Neural progenitor cell (in vitro differentiated cells): Measurements from ENCODE around the gene TENT5A. TPM values are rescaled to one million over a fixed set of nuclear protein-coding genes. Genes with fewer than 3 reads are reported as not detected.

ENCODE experiments used
- DNase-seq: peaks from one replicate; pipeline ENCODE4 v3.0.0-alpha.2; 2016; ENCODE audit warnings: low spot score
- H2AFZ ChIP-seq: fragments of 200-600 bp; sonication (generic); replicated peaks from 2 replicates; pipeline ENCODE4 v1.6.1; 2016; ENCODE audit warnings: antibody characterized with exemption
- H3F3A ChIP-seq: fragments of 200-600 bp; sonication (generic); 2 replicates; pipeline ENCODE4 v1.6.1; 2016; ENCODE audit warnings: antibody characterized with exemption, low read depth
- H3K27ac ChIP-seq: fragments of 200-600 bp; sonication (generic); 2 replicates; pipeline ENCODE4 v1.5.1; 2016; ENCODE audit warnings: mild to moderate bottlenecking
- H3K27me3 ChIP-seq: fragments of 200-600 bp; sonication (generic); 2 replicates; pipeline ENCODE4 v1.6.1; 2016; ENCODE audit warnings: mild to moderate bottlenecking, moderate library complexity
- H3K36me3 ChIP-seq: fragments of 200-600 bp; sonication (generic); 2 replicates; pipeline ENCODE4 v1.5.1; 2016
- H3K4me1 ChIP-seq: fragments of 200-600 bp; sonication (generic); 2 replicates; pipeline ENCODE4 v1.6.1; 2016; ENCODE audit warnings: mixed run types
- H3K4me2 ChIP-seq: fragments of 200-600 bp; sonication (generic); 2 replicates; pipeline ENCODE4 v1.6.1; 2016
- H3K4me3 ChIP-seq: fragments of 200-600 bp; sonication (generic); 2 replicates; pipeline ENCODE4 v1.5.1; 2016
- H3K79me2 ChIP-seq: fragments of 200-600 bp; sonication (generic); 2 replicates; pipeline ENCODE4 v1.6.1; 2016; ENCODE audit warnings: low read depth
- H3K9ac ChIP-seq: fragments of 200-600 bp; sonication (generic); 2 replicates; pipeline ENCODE4 v1.6.1; 2016
- H3K9me3 ChIP-seq: fragments of 200-600 bp; sonication (generic); 2 replicates; pipeline ENCODE4 v1.5.1; 2016; ENCODE audit warnings: low read depth
- H4K20me1 ChIP-seq: fragments of 200-600 bp; sonication (generic); 2 replicates; pipeline ENCODE4 v1.6.1; 2016; ENCODE audit warnings: low read depth
- H3K27ac Mint-ChIP-seq: 3 replicates; pipeline ENCODE4 v1.8.0; 2021; ENCODE audit warnings: mixed read lengths
- H3K27me3 Mint-ChIP-seq: 2 replicates; pipeline ENCODE4 v1.8.0; 2022; ENCODE audit warnings: low read depth, mild to moderate bottlenecking, inconsistent platforms, moderate library complexity, mixed read lengths; ENCODE audit not compliant: insufficient read depth
- H3K36me3 Mint-ChIP-seq: 3 replicates; pipeline ENCODE4 v1.8.0; 2021; ENCODE audit warnings: mixed read lengths
- H3K4me1 Mint-ChIP-seq: 3 replicates; pipeline ENCODE4 v1.8.0; 2021; ENCODE audit warnings: mixed read lengths
- H3K4me3 Mint-ChIP-seq: 3 replicates; pipeline ENCODE4 v1.8.0; 2021; ENCODE audit warnings: mild to moderate bottlenecking, moderate library complexity, mixed read lengths
- H3K9me3 Mint-ChIP-seq: 3 replicates; pipeline ENCODE4 v1.8.0; 2020; ENCODE audit warnings: mixed read lengths
- EZH2 ChIP-seq: fragments of 200-600 bp; sonication (generic); IDR thresholded peaks from 2 replicates; pipeline ENCODE4 v1.6.1; 2017; ENCODE audit warnings: antibody characterized with exemption, mild to moderate bottlenecking, moderate library complexity
- EZH2phosphoT487 ChIP-seq: fragments of 200-600 bp; sonication (generic); IDR thresholded peaks from 2 replicates; pipeline ENCODE4 v1.6.1; 2017; ENCODE audit warnings: antibody characterized with exemption
- total RNA-seq: library from RNA; depleted of rRNA; stranded (reverse); fragments of >200 nt; gene quantifications from 2 replicates; pipeline ENCODE4 v1.2.3, GENCODE V29; 2015; ENCODE audit warnings: low replicate concordance
- TF ChIP-seq, protein P1 (sequence below): fragments of 200-600 bp; sonication (generic); IDR thresholded peaks from 2 replicates; pipeline ENCODE4 v1.5.1; 2017; ENCODE audit warnings: antibody characterized with exemption, mild to moderate bottlenecking

TENT5A gene
- total RNA-seq, 1 donor from 2014 or later: 11.7 TPM

DNA sequence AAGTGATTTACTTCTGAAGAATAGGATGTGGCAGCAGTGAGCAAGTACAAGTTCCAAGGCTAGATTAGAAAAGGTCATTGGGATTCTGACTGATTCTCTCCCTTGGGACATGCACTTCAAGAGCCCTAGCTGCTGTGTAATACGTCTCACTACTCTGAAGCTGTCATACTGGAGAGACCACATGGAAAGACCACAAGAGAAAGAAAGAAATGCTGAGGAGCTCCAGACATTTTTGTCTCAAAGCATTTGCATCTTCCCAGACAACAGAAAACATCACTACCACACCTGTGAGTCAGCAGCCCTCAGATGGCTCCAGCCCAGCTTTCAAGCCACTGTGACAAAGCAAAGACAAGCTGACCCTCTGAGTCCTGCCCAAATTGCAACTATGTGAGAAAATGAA is 20.7 kb downstream of the TENT5A start:
- no peak overlapping the region for H2AFZ ChIP-seq
- H3K27ac Mint-ChIP-seq: no peak overlapping the region

DNA sequence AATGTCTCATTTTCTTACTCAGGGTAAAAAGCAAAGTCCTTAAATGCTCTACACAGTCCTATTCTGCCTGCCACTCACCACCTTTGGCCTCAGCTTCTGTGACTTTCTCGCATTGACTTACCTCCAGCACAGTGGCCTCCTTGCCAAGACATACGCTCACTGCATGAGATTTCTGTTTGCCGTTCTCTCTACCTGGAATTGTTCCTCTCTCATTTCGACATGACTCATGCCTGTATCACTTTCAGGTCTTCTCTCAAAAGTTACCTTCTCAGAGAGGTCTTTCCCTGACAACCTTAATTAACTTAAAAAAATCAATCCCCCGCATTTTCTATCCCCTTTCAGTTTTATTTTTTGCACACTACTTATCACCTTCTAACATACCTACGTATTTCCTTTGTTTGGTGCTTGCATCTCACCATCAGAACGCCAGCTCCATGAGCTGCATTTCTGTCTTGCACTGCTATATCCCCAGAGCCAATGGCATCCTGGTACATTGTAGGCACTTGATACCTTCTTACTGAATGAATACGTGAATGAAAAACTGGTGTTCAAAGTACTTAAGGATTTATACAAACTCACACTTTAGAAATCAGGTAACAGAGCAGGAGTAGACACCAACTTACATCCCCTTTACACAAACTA is 24.5 kb downstream of the TENT5A start:
- Histone ChIP-seq H3K4me2 (no peak overlapping the region), H3K79me2 (no peaks in the 10 kb centered on the region), H3K9ac (no peak overlapping the region), H3K4me3 (no peak overlapping the region), H3K36me3 (no peaks in the 10 kb centered on the region), H3K27me3 (no peaks in the 10 kb centered on the region), H3K4me1 (no peaks in the 10 kb centered on the region), H3F3A (no peaks in the 10 kb centered on the region), H4K20me1 (no peaks in the 10 kb centered on the region), H2AFZ (no peak overlapping the region), H3K27ac (no peak overlapping the region), H3K9me3 (no peaks in the 10 kb centered on the region)
- Mint-ChIP-seq H3K4me3 (no peak overlapping the region), H3K4me1 (no peaks in the 10 kb centered on the region), H3K27me3 (no peaks in the 10 kb centered on the region), H3K27ac (no peak overlapping the region), H3K36me3 (no peaks in the 10 kb centered on the region), H3K9me3 (no peaks in the 10 kb centered on the region)
- TF ChIP-seq EZH2 (no peak), EZH2phosphoT487 (no peak)
- TF ChIP-seq, protein P1, sequence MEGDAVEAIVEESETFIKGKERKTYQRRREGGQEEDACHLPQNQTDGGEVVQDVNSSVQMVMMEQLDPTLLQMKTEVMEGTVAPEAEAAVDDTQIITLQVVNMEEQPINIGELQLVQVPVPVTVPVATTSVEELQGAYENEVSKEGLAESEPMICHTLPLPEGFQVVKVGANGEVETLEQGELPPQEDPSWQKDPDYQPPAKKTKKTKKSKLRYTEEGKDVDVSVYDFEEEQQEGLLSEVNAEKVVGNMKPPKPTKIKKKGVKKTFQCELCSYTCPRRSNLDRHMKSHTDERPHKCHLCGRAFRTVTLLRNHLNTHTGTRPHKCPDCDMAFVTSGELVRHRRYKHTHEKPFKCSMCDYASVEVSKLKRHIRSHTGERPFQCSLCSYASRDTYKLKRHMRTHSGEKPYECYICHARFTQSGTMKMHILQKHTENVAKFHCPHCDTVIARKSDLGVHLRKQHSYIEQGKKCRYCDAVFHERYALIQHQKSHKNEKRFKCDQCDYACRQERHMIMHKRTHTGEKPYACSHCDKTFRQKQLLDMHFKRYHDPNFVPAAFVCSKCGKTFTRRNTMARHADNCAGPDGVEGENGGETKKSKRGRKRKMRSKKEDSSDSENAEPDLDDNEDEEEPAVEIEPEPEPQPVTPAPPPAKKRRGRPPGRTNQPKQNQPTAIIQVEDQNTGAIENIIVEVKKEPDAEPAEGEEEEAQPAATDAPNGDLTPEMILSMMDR: no peak
- DNase-seq: no peak

More for the DNA sequence above, 20.7 kb downstream of the TENT5A start:
- no peaks in the 10 kb centered on the region for H3K9me3 ChIP-seq
- no peaks in the 10 kb centered on the region for H3K36me3 ChIP-seq
- no peaks in the 10 kb centered on the region for H3K27me3 Mint-ChIP-seq
- no peaks in the 10 kb centered on the region for H3K4me1 Mint-ChIP-seq
- no peak overlapping the region for H3K4me3 Mint-ChIP-seq
- no peak overlapping the region for H3K9ac ChIP-seq
- H4K20me1 ChIP-seq: no peaks in the 10 kb centered on the region
- H3K27me3 ChIP-seq: no peaks in the 10 kb centered on the region
- H3K79me2 ChIP-seq: no peaks in the 10 kb centered on the region
- H3F3A ChIP-seq: no peaks in the 10 kb centered on the region
- H3K9me3 Mint-ChIP-seq: no peaks in the 10 kb centered on the region
- TF ChIP-seq, protein P1: no peak
- no peak for TF ChIP-seq EZH2
- no peak for TF ChIP-seq EZH2phosphoT487
- no peak for DNase-seq
- H3K4me2 ChIP-seq: no peak overlapping the region
- H3K36me3 Mint-ChIP-seq: no peaks in the 10 kb centered on the region
- no peak overlapping the region for H3K4me3 ChIP-seq
- no peak overlapping the region for H3K27ac ChIP-seq
- H3K4me1 ChIP-seq: no peaks in the 10 kb centered on the region

- Mint-ChIP-seq H3K9me3 (no peaks in the 10 kb centered on the region), H3K27ac (no peak overlapping the region), H3K4me3 (no peak overlapping the region), H3K36me3 (no peaks in the 10 kb centered on the region), H3K4me1 (no peaks in the 10 kb centered on the region), H3K27me3 (no peaks in the 10 kb centered on the region)
- Histone ChIP-seq H3K4me2 (no peak overlapping the region), H2AFZ (no peak overlapping the region), H3K79me2 (no peaks in the 10 kb centered on the region), H3K9me3 (no peaks in the 10 kb centered on the region), H3K4me3 (no peak overlapping the region), H4K20me1 (no peaks in the 10 kb centered on the region), H3K4me1 (no peaks in the 10 kb centered on the region), H3F3A (no peaks in the 10 kb centered on the region), H3K27me3 (no peaks in the 10 kb centered on the region), H3K27ac (no peak overlapping the region), H3K36me3 (no peaks in the 10 kb centered on the region), H3K9ac (no peak overlapping the region)
- no peak for DNase-seq
- TF ChIP-seq EZH2phosphoT487: no peak
- TF ChIP-seq, protein P1: no peak
- no peak for TF ChIP-seq EZH2
Measured at GRCh38 chr6:81725127-81725526, 27.4 kb downstream of the TENT5A start.
